Right atrium auricular region (tissue), 2 donors: ENCODE measurements around the gene PSMD9. TPM values are rescaled to one million over a fixed set of nuclear protein-coding genes. Genes with fewer than 3 reads are reported as not detected.

ENCODE experiments used
- DNase-seq: peaks from one replicate; pipeline ENCODE4 v3.0.0-alpha.2; 2019; ENCODE audit warnings: low spot score
- H3K27ac ChIP-seq, 2 donors: fragments of 200-600 bp; sonication (generic); 1 replicate in 1 of 2; 2 replicates in 1 of 2; pipeline ENCODE4 v1.5.1; 2016 to 2019
- H3K27me3 ChIP-seq, 2 donors: fragments of 200-600 bp; sonication (generic); one replicate each; pipeline versions ENCODE4 v1.5.1 to v1.6.0; 2017 to 2019
- H3K36me3 ChIP-seq: fragments of 200-600 bp; sonication (generic); one replicate; pipeline ENCODE4 v1.5.1; 2016
- H3K4me1 ChIP-seq, 2 donors: fragments of 200-600 bp; sonication (generic); one replicate each; pipeline versions ENCODE4 v1.5.1 to v1.6.0; 2017 to 2019
- H3K4me3 ChIP-seq, 2 donors: fragments of 200-600 bp; sonication (generic); 1 replicate in 1 of 2; 2 replicates in 1 of 2; pipeline ENCODE4 v1.5.1; 2017 to 2019; ENCODE audit warnings: mild to moderate bottlenecking in 1 of 2, moderate library complexity in 1 of 2
- H3K9me3 ChIP-seq, 2 donors: fragments of 200-600 bp; sonication (generic); one replicate each; pipeline ENCODE4 v1.5.1; 2019
- total RNA-seq, 2 donors: library from RNA; depleted of rRNA; stranded (reverse); fragments of >200 nt; gene quantifications; one replicate each; pipeline ENCODE4 v1.1.0, GENCODE V29; 2016
- TF ChIP-seq, protein P1 (sequence below), 2 donors: fragments of 200-600 bp; sonication (generic); IDR thresholded peaks; one replicate each; pipeline ENCODE4 v1.5.1; 2019; ENCODE audit warnings: antibody characterized with exemption in 2 of 2

The PSMD9 gene
- total RNA-seq, 2 donors from 2014 or later, result 33.2 to 59.2 TPM

DNA sequence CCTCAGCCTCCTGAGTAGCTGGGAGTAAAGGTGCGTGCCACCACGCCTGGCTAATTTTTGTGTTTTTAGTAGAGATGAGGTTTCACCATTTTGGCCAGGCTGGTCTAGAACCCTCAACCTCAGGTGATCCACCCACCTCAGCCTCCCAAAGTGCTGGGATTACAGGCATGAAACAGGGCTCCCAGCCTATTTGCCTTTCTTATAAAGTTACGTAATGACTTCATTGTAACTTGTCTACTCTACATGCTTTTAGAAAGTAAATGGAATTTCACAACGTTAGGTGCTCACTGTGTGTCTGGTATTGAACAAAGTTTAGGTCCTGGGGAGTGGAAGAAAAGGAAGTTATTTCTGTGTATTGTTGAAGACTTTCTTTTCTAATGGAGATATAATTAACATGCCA is 42.3 kb downstream of the PSMD9 start:
- H3K4me1 ChIP-seq, result no peaks in the 10 kb centered on the region
- TF ChIP-seq, protein P1, sequence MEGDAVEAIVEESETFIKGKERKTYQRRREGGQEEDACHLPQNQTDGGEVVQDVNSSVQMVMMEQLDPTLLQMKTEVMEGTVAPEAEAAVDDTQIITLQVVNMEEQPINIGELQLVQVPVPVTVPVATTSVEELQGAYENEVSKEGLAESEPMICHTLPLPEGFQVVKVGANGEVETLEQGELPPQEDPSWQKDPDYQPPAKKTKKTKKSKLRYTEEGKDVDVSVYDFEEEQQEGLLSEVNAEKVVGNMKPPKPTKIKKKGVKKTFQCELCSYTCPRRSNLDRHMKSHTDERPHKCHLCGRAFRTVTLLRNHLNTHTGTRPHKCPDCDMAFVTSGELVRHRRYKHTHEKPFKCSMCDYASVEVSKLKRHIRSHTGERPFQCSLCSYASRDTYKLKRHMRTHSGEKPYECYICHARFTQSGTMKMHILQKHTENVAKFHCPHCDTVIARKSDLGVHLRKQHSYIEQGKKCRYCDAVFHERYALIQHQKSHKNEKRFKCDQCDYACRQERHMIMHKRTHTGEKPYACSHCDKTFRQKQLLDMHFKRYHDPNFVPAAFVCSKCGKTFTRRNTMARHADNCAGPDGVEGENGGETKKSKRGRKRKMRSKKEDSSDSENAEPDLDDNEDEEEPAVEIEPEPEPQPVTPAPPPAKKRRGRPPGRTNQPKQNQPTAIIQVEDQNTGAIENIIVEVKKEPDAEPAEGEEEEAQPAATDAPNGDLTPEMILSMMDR (IDR thresholded peaks at IDR 0.05), result no peak
- no peaks in the 10 kb centered on the region for H3K27me3 ChIP-seq
- H3K9me3 ChIP-seq, result no peaks in the 10 kb centered on the region
- H3K27ac ChIP-seq, result no peak overlapping the region
- H3K36me3 ChIP-seq, result no peaks in the 10 kb centered on the region
- no peak overlapping the region for H3K4me3 ChIP-seq
- no peak for DNase-seq

DNA sequence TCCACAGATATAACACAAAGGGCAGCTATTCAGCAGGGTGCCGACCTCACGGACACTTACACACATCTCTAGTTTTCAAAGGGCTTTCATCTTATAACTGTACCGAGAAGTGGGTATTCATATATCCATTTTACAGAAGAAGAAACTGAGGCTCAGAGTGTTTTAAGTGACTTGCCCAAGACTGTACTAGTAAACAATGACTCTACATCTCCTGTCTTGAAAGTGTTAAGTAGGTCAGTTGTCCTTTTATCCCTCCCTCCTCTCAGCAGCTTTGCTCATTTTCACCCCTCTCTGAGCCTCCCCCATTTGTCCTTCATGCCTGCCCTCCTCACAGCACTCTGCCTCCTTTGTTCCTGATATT is 43.6 kb downstream of the PSMD9 start:
- no peak for DNase-seq
- peaks cover 4% of the 10 kb centered on the region for H3K36me3 ChIP-seq
- TF ChIP-seq, protein P1 (IDR thresholded peaks at IDR 0.05), result no peak

DNA sequence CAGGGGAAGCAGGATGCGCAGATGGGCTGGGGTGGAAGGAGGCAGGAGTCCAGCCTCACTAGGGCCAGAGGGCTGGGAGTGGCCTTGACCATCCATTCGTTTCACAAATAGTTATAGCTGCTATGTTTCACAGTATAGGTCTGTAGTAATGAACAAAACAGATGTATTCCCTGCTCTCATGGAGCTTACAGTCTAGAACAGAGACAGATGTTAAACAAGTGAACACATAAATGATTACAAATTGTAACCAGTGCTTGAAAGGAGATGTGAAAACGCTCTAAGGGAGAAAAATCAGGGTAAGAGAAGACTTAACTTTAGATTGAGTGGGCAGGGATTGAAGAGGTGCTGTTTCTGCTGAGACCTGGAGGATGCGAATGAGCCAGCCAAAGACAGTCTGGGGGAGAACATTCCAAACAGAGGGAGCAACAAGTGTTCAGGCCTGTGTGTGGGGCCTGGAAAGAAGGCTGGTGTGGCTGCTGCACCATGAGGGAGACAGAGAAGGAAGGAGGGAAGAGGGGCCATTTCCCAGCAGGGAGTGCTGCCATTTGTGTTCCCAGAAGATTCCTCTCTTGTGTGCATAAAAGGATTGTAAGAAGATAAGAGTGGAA is 44.4 kb downstream of the PSMD9 start:
- no peak overlapping the region for H3K4me3 ChIP-seq
- H3K4me1 ChIP-seq, result no peaks in the 10 kb centered on the region
- H3K36me3 ChIP-seq, result peaks cover 6% of the 10 kb centered on the region
- no peaks in the 10 kb centered on the region for H3K27me3 ChIP-seq
- no peak overlapping the region for H3K27ac ChIP-seq
- DNase-seq, result no peak
- TF ChIP-seq, protein P1 (IDR thresholded peaks at IDR 0.05), result no peak
- H3K9me3 ChIP-seq, result no peaks in the 10 kb centered on the region

More for the DNA sequence above, 43.6 kb downstream of the PSMD9 start:
- Histone ChIP-seq H3K4me3 (no peak overlapping the region), H3K4me1 (no peaks in the 10 kb centered on the region), H3K27ac (no peak overlapping the region), H3K9me3 (no peaks in the 10 kb centered on the region), H3K27me3 (no peaks in the 10 kb centered on the region)

DNA sequence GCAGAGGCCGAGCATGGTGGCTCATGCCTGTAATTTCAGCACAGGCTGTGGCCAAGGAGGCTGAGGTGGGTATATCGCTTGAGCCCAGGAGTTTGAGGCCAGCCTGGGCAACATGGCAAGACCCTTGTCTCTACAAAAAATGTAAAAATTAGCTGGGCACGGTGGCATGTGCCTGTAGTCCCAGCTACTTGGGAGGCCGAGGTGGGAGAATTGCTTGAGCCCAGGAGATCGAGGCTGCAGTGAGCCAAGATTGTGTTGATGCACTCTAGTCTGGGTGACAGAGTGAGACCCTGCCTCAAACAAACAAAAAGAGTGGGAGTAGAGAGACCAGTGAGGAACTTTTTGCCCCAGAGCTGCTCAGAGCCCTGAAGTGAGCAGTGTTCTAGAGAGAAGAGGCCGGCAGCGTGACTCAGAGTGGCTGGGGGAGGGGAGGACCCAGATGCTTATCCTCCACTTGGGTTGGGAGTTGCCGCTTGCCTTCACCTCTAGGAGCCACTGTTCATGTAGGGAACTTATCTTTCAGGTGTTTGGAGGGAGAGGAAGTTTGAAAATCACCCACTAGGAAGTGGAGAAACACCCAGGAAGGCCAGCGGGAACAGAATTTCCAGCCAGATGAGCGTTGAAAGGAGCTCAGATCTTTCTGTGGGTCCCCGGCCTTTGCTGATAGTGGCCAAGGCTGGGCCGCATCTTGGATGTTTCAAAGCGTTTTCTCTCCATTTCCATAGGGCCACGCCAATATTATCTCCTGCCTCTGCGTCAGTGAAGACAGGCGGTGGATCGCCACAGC is 45.1 kb downstream of the PSMD9 start:
- TF ChIP-seq, protein P1 (IDR thresholded peaks at IDR 0.05), result no peak
- no peak for DNase-seq
- H3K27me3 ChIP-seq, result no peaks in the 10 kb centered on the region
- peaks cover 6% of the 10 kb centered on the region for H3K36me3 ChIP-seq
- no peak overlapping the region for H3K4me3 ChIP-seq
- no peaks in the 10 kb centered on the region for H3K9me3 ChIP-seq
- no peaks in the 10 kb centered on the region for H3K4me1 ChIP-seq
- no peak overlapping the region for H3K27ac ChIP-seq

DNA sequence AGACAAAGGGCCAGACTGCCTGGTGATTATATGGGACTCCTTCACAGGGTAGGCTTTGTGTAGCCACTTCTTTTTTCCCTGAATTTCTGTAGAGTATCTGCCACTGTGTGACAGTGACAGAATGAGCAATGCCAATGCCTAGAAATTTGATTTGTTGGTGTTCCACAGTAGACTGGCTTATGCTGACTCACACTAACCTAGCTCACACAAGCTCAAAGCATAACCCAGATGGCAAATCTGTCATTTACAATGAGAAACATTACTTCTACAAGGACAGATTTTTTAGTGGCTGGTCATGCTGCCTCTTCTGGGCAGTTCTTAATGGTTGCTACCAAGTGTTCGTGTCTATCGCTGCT is 45.7 kb downstream of the PSMD9 start:
- no peak for DNase-seq
- H3K9me3 ChIP-seq, result no peaks in the 10 kb centered on the region
- no peaks in the 10 kb centered on the region for H3K4me1 ChIP-seq
- H3K27me3 ChIP-seq, result no peaks in the 10 kb centered on the region
- H3K4me3 ChIP-seq, result no peak overlapping the region
- H3K27ac ChIP-seq, result no peak overlapping the region
- TF ChIP-seq, protein P1 (IDR thresholded peaks at IDR 0.05), result no peak
- H3K36me3 ChIP-seq, result peaks cover 6% of the 10 kb centered on the region
